K562 (cell line): ENCODE data around the gene CNOT6L. TPM values are rescaled to one million over a fixed set of nuclear protein-coding genes. Genes with fewer than 3 reads are reported as not detected.

Experiments
- ATAC-seq: fragments of 200-7000 bp; cut with Tn5 transposase; 3 replicates; pipeline ENCODE4 v1.9.1; 2020; ENCODE audit warnings: moderate library complexity
- BruUV-seq: library from RNA; stranded (reverse); fragments of 400-500 nt; replicated peaks from 2 replicates; lab custom pipeline; 2021; lab: Mats Ljungman, UMichigan
- CTCF ChIA-PET: fragments of 300-600 bp; formaldehyde crosslinking; extraction: SDS; loops from one replicate; lab custom pipeline; 2021; ENCODE audit warnings: low intra/inter-chr PET ratio; lab: Yijun Ruan, JAX
- POLR2A ChIA-PET: fragments of 300-600, 350-650 bp; sonication (Branson Sonifier 250); formaldehyde crosslinking; extraction: SDS; loops from one replicate; lab custom pipeline; 2021; ENCODE audit warnings: antibody characterized with exemption, inconsistent platforms; lab: Yijun Ruan, JAX
- DNase-seq, 4 experiments: peaks; one replicate each; pipeline versions ENCODE4 v3.0.0 to v3.0.0-alpha.2; 2011 to 2018; ENCODE audit warnings: low spot score in 3 of 4, mixed read lengths in 3 of 4; ENCODE audit errors: extremely low read depth in 1 of 4
- FAIRE-seq: peaks from 2 replicates; lab custom pipeline; 2011; peaks lifted over from hg19 to GRCh38; lab: Jason Lieb, UNC
- H2AFZ ChIP-seq: 2 replicates; pipeline ENCODE4 v1.6.0; 2011; ENCODE audit warnings: low read depth, low read length, control low read depth, inconsistent platforms
- H3K27ac ChIP-seq: fragments of 200-600 bp; 3 replicates; pipeline ENCODE4 v1.8.0; 2011; ENCODE audit warnings: low read depth, mild to moderate bottlenecking, control low read depth, inconsistent platforms, low read length, moderate library complexity, mixed read lengths; ENCODE audit errors: extremely low read depth
- H3K27me3 ChIP-seq, 2 experiments: fragments of 300-600 bp in 1 of 2; 2 replicates in 1 of 2; 3 replicates in 1 of 2; pipeline versions ENCODE4 v1.6.0 to v1.8.0; 2011; ENCODE audit warnings: inconsistent platforms in 2 of 2, low read length in 2 of 2, mild to moderate bottlenecking in 1 of 2, mixed read lengths in 1 of 2, moderate library complexity in 1 of 2; ENCODE audit not compliant: control insufficient read depth in 2 of 2, insufficient read depth in 2 of 2
- H3K36me3 ChIP-seq: fragments of 300-600 bp; 3 replicates; pipeline ENCODE4 v1.8.0; 2011; ENCODE audit warnings: mild to moderate bottlenecking, low read length, inconsistent platforms; ENCODE audit not compliant: control insufficient read depth, insufficient read depth
- H3K4me1 ChIP-seq, 2 experiments: fragments of 200-600 bp in 1 of 2; replicated peaks in 1 of 2; 2 replicates in 1 of 2; 3 replicates in 1 of 2; pipeline versions ENCODE4 v1.5.1 to v1.8.0; 2011; ENCODE audit warnings: inconsistent platforms in 2 of 2, low read length in 2 of 2, mild to moderate bottlenecking in 1 of 2, mixed read lengths in 1 of 2, moderate library complexity in 1 of 2; ENCODE audit not compliant: control insufficient read depth in 2 of 2, insufficient read depth in 2 of 2
- H3K4me2 ChIP-seq: 2 replicates; pipeline ENCODE4 v1.6.1; 2011; ENCODE audit warnings: low read length, control low read depth, inconsistent platforms, mixed read lengths; ENCODE audit not compliant: insufficient read depth
- H3K4me3 ChIP-seq: fragments of 200-600 bp; sonication (generic), shearing (Covaris generic); 2 replicates; pipeline ENCODE4 v1.5.1; 2016; ENCODE audit warnings: control low read depth, inconsistent platforms
- H3K79me2 ChIP-seq: fragments of 200-600 bp; 3 replicates; pipeline ENCODE4 v1.8.0; 2011; ENCODE audit warnings: low read length, inconsistent platforms; ENCODE audit not compliant: control insufficient read depth, insufficient read depth
- H3K9ac ChIP-seq, 2 experiments: 2 replicates each; pipeline versions ENCODE4 v1.6.0 to v1.6.1; 2011; ENCODE audit warnings: low read depth in 2 of 2, low read length in 2 of 2, control low read depth in 1 of 2, inconsistent platforms in 1 of 2, mild to moderate bottlenecking in 1 of 2, mixed read lengths in 1 of 2; ENCODE audit not compliant: insufficient read depth in 1 of 2
- H3K9me1 ChIP-seq: one replicate; pipeline ENCODE4 v1.6.0; 2011; ENCODE audit warnings: inconsistent platforms, mild to moderate bottlenecking, low read length, moderate library complexity; ENCODE audit not compliant: control insufficient read depth, insufficient read depth
- H3K9me3 ChIP-seq: replicated peaks from 2 replicates; pipeline ENCODE4 v1.5.1; 2011; ENCODE audit warnings: low read depth, low read length, inconsistent platforms; ENCODE audit not compliant: control insufficient read depth, insufficient read depth
- H4K20me1 ChIP-seq: replicated peaks from 2 replicates; pipeline ENCODE4 v1.6.1; 2011; ENCODE audit warnings: low read length, inconsistent platforms, mixed read lengths; ENCODE audit not compliant: control insufficient read depth, insufficient read depth
- KAT2B ChIP-seq: IDR thresholded peaks from one replicate; pipeline ENCODE4 v1.6.1; 2012; ENCODE audit warnings: low read depth, mild to moderate bottlenecking, control low read depth, inconsistent platforms, low read length, moderate library complexity
- STAT5A ChIP-seq: IDR thresholded peaks from 2 replicates; pipeline ENCODE4 v1.6.1; 2012; ENCODE audit warnings: low read length, inconsistent platforms, borderline replicate concordance
- ZNF121 ChIP-seq: sonication (generic); formaldehyde crosslinking; conservative IDR thresholded peaks from 2 replicates; pipeline ENCODE4 v1.8.0; 2022; ENCODE audit warnings: missing genetic modification reagents
- WGBS: fragments of 100-300 bp; shearing (Covaris generic); methylation state at CpG from one replicate; pipeline ENCODE4 v1.1.6; 2016; ENCODE audit warnings: low coverage, mixed read lengths; ENCODE audit not compliant: insufficient coverage; ENCODE audit errors: missing lambda C conversion rate; 5-methylcytosine and 5-hydroxymethylcytosine counted together
- in situ Hi-C: fragments of 300-500 bp; cut with MboI; formaldehyde crosslinking; loops from 4 replicates; pipeline ENCODE4 v1.15.0; 2018; ENCODE audit warnings: inconsistent platforms, mixed read lengths
- intact Hi-C: fragments of 100-400 bp; cut with micrococcal nuclease; formaldehyde crosslinking; loops from 2 replicates; pipeline ENCODE4 v1.14.2; 2022
- polyA plus RNA-seq, 8 experiments: library from polyadenylated mRNA; depleted of rRNA in 4 of 8; stranded (reverse) in 5 of 8; unstranded in 3 of 8; fragments of >200 nt; fragmentation: Nextera tagmentation in 2 of 8; fragmentation: Illumina TruSeq in 1 of 8; extraction: Ambion mirVana in 2 of 8; extraction: Trizol in 1 of 8; gene quantifications; 2 replicates each; pipeline versions ENCODE4 v1.2.1 to v1.2.3, GENCODE V29; 2011 to 2014; ENCODE audit warnings: inconsistent platforms in 1 of 8, missing spikeins in 1 of 8
- total RNA-seq, 7 experiments: library from RNA; depleted of rRNA in 6 of 7; stranded (reverse); fragments of >200 nt in 6 of 7; fragmentation: Illumina TruSeq in 2 of 7; extraction: Trizol in 2 of 7; gene quantifications; 2 replicates each; pipeline versions ENCODE4 v1.2.1 to v1.2.3, GENCODE V29; 2011 to 2021; ENCODE audit warnings: low replicate concordance in 1 of 7

Gene CNOT6L
- total and polyA plus RNA-seq, 9 of the 15 experiments (the other 6 are each of a cell fraction or from before 2014, with no cell fraction given), result 3.7 to 27.9 (median 6.5) TPM

DNA sequence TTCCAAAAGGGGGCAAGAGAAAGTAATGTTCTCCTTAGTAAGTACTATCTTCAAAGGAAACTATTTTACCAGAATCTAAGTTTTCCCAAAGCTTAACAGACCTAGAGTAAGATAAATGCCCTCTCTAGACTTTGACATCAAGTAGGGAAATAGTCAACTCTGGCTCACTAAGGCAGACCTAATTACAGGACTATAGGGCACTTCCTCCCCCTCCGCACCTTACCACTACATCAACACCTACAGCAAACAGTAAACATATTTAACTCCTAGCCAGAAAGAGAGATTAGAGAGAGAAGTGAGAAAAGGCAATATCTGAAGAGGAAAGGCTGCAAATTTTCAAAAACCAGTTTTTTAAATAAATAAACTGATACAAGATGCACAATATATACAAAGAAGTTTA lies 60.4 kb downstream of the CNOT6L start:
- POLR2A ChIA-PET, result no interaction called here
- no TSS peak for BruUV-seq
- Histone ChIP-seq H3K9me1 (no peaks in the 10 kb centered on the region), H2AFZ (no peak overlapping the region), H4K20me1 (no peaks in the 10 kb centered on the region), H3K27ac (no peak overlapping the region), H3K4me2 (no peak overlapping the region), H3K9ac (no peak overlapping the region), H3K79me2 (no peaks in the 10 kb centered on the region), H3K9me3 (peaks cover 3% of the 10 kb centered on the region), H3K4me3 (no peak overlapping the region), H3K4me1 (no peaks in the 10 kb centered on the region), H3K36me3 (peaks cover 6% of the 10 kb centered on the region; the same call in 2 of the 3 replicates)
- intact Hi-C loops, result no loop called here
- in situ Hi-C loops, result no loop called here
- FAIRE-seq, result no peak
- no peak for ATAC-seq
- DNase-seq, result no peak
- WGBS, result 100% methylated on average over 1 of the region's 1 CpG
- no peak for TF ChIP-seq KAT2B
- TF ChIP-seq, all 486 proteins: peak for 0
- H3K27me3 ChIP-seq, result no peaks in the 10 kb centered on the region
- CTCF ChIA-PET, result no interaction called here

- H3K9ac ChIP-seq, result no peak overlapping the region
- no peak overlapping the region for H2AFZ ChIP-seq
- TF ChIP-seq STAT5A (no peak), ZNF121 (CRISPR knock-in tag) (peak; percentile 81)
- H3K36me3 ChIP-seq, result peaks cover 9% of the 10 kb centered on the region; the same call in 2 of the 3 replicates
- H3K9me3 ChIP-seq, result no peaks in the 10 kb centered on the region
- intact Hi-C loops (no loop called here), in situ Hi-C loops (no loop called here)
- ChIA-PET POLR2A (no interaction called here), CTCF (no interaction called here)
- no peaks in the 10 kb centered on the region for H3K9me1 ChIP-seq
- H4K20me1 ChIP-seq, result no peaks in the 10 kb centered on the region
- no peak overlapping the region for H3K4me2 ChIP-seq
- no peaks in the 10 kb centered on the region for H3K79me2 ChIP-seq
- 100% methylated on average over 2 of the region's 2 CpGs for WGBS
- DNase-seq, result no peak
- FAIRE-seq, result no peak
- no peaks in the 10 kb centered on the region for H3K27me3 ChIP-seq
- BruUV-seq, result no TSS peak
- no peaks in the 10 kb centered on the region for H3K4me1 ChIP-seq
- no peak overlapping the region for H3K27ac ChIP-seq
- no peak overlapping the region for H3K4me3 ChIP-seq
- no peak for ATAC-seq
These were observed 67.4 kb downstream of the CNOT6L start for GRCh38 chr4:77751764-77752163.
